K562 (cell line): ENCODE data around the gene TELO2. TPM values are rescaled to one million over a fixed set of nuclear protein-coding genes. Genes with fewer than 3 reads are reported as not detected.

Experiments used
- BHLHE40 ChIP-seq: IDR thresholded peaks from 2 replicates; pipeline ENCODE4 v1.6.1; 2011; ENCODE audit warnings: low read length, improper control_type of control experiment
- CTCFL ChIP-seq: IDR thresholded peaks from 2 replicates; pipeline ENCODE4 v1.6.1; 2011; ENCODE audit warnings: borderline replicate concordance, low read depth, mild to moderate bottlenecking, moderate library complexity, low read length; ENCODE audit not compliant: insufficient read depth, poor library complexity, severe bottlenecking
- DEAF1 ChIP-seq: fragments of 450-650 bp; formaldehyde crosslinking; IDR thresholded peaks from 2 replicates; pipeline ENCODE4 v1.4.0; 2020; ENCODE audit warnings: mild to moderate bottlenecking, moderate library complexity
- GATA2 ChIP-seq: sonication (generic); formaldehyde crosslinking; IDR thresholded peaks from 2 replicates; pipeline ENCODE4 v1.4.0; 2020; ENCODE audit warnings: mild to moderate bottlenecking, missing genetic modification reagents
- MBD2 ChIP-seq: sonication (generic); IDR thresholded peaks from 2 replicates; pipeline ENCODE4 v1.6.1; 2016; ENCODE audit warnings: low read depth, borderline replicate concordance
- PATZ1 ChIP-seq: fragments of 250-450 bp; sonication (Bioruptor Pico); IDR thresholded peaks from 2 replicates; pipeline ENCODE4 v1.5.0; 2020; ENCODE audit warnings: mild to moderate bottlenecking, borderline replicate concordance
- SMAD1 ChIP-seq: fragments of 150-350 bp; IDR thresholded peaks from 2 replicates; pipeline ENCODE4 v1.6.1; 2014; ENCODE audit warnings: low read length, low read depth; ENCODE audit not compliant: partially characterized antibody
- TCF3 ChIP-seq: sonication (generic); formaldehyde crosslinking; IDR thresholded peaks from 2 replicates; pipeline ENCODE4 v1.4.0; 2020; ENCODE audit warnings: mild to moderate bottlenecking, missing genetic modification reagents
- TEAD4 ChIP-seq, 2 experiments: sonication (generic) in 1 of 2; formaldehyde crosslinking in 1 of 2; IDR thresholded peaks; 2 replicates each; pipeline versions ENCODE4 v1.6.1 to v1.8.0; 2012 to 2022; ENCODE audit warnings: borderline replicate concordance in 1 of 2, inconsistent platforms in 1 of 2, low read length in 1 of 2, mild to moderate bottlenecking in 1 of 2, missing genetic modification reagents in 1 of 2
- ZNF318 ChIP-seq, 2 experiments: fragments of 450-650 bp; IDR thresholded peaks; 2 replicates each; pipeline ENCODE4 v1.6.1; 2016; ENCODE audit warnings: mild to moderate bottlenecking in 2 of 2, borderline replicate concordance in 1 of 2, low read depth in 1 of 2, moderate library complexity in 1 of 2
- ZNF41 ChIP-seq: fragments of 250-450 bp; sonication (Bioruptor Pico); conservative IDR thresholded peaks from 2 replicates; pipeline ENCODE4 v1.4.0; 2020; ENCODE audit warnings: mild to moderate bottlenecking
- polyA plus RNA-seq, 8 experiments: library from polyadenylated mRNA; depleted of rRNA in 4 of 8; stranded (reverse) in 5 of 8; unstranded in 3 of 8; fragments of >200 nt; fragmentation: Nextera tagmentation in 2 of 8; fragmentation: Illumina TruSeq in 1 of 8; extraction: Ambion mirVana in 2 of 8; extraction: Trizol in 1 of 8; gene quantifications; 2 replicates each; pipeline versions ENCODE4 v1.2.1 to v1.2.3, GENCODE V29; 2011 to 2014; ENCODE audit warnings: inconsistent platforms in 1 of 8, missing spikeins in 1 of 8
- total RNA-seq, 7 experiments: library from RNA; depleted of rRNA in 6 of 7; stranded (reverse); fragments of >200 nt in 6 of 7; fragmentation: Illumina TruSeq in 2 of 7; extraction: Trizol in 2 of 7; gene quantifications; 2 replicates each; pipeline versions ENCODE4 v1.2.1 to v1.2.3, GENCODE V29; 2011 to 2021; ENCODE audit warnings: low replicate concordance in 1 of 7

TELO2 gene
- total and polyA plus RNA-seq, 9 of the 15 experiments (the other 6 are each of a cell fraction or from before 2014, with no cell fraction given): 0.51 to 91.8 (median 14.5) TPM

GRCh38 chr16:1474796-1475551, 18.2 kb upstream of the TELO2 start, which contains the start of gene CLCN7 (continued):
- TF ChIP-seq ZNF318 (IDR thresholded peaks at IDR 0.05; ENCODE audit: borderline replicate concordance in 1 of 2, low read depth in 1 of 2): no peak
- TF ChIP-seq TEAD4 (IDR thresholded peaks at IDR 0.05; ENCODE audit: low read length): no peak
- TF ChIP-seq TEAD4 (CRISPR knock-in tag; IDR thresholded peaks at IDR 0.05; ENCODE audit: borderline replicate concordance): no peak; the same call in 1 of the 2 replicates
- peak; percentile 95 for TF ChIP-seq BHLHE40
- TF ChIP-seq DEAF1 (CRISPR knock-in tag): no peak
- peak; percentile 61; the same call in 1 of the 2 replicates for TF ChIP-seq ZNF41 (CRISPR knock-in tag)
- TF ChIP-seq GATA2 (CRISPR knock-in tag): no peak
- TF ChIP-seq CTCFL: peak; percentile 65
- TF ChIP-seq PATZ1 (CRISPR knock-in tag): no peak
- peak; percentile 43 for TF ChIP-seq TCF3 (CRISPR knock-in tag)
- TF ChIP-seq MBD2: peak; percentile 29; the same call in 1 of the 2 replicates
- peak; percentile 21 for TF ChIP-seq SMAD1
